HepG2 (cell line): Measurements from ENCODE around the gene UGT1A7. TPM values are rescaled to one million over a fixed set of nuclear protein-coding genes. Genes with fewer than 3 reads are reported as not detected.

ENCODE experiments used
- ATAC-seq: fragments of 200-7000 bp; cut with Tn5 transposase; 3 replicates; pipeline ENCODE4 v1.9.1; 2020; ENCODE audit warnings: mild to moderate bottlenecking, moderate library complexity
- BruUV-seq: library from RNA; stranded (reverse); fragments of 400-500 nt; replicated peaks from 2 replicates; lab custom pipeline; 2021; lab: Mats Ljungman, UMichigan
- CTCF ChIA-PET: fragments of 300-600 bp; formaldehyde crosslinking; extraction: SDS; loops from one replicate; lab custom pipeline; 2021; ENCODE audit warnings: low total read pairs, inconsistent platforms, low intra/inter-chr PET ratio; lab: Yijun Ruan, JAX
- POLR2A ChIA-PET: fragments of 350-600 bp; sonication (Branson Sonifier 250); formaldehyde crosslinking; loops from one replicate; lab custom pipeline; 2020; ENCODE audit warnings: antibody characterized with exemption, inconsistent platforms; lab: Yijun Ruan, JAX
- DNase-seq: peaks from one replicate; pipeline ENCODE4 v3.0.0-alpha.2; 2015; ENCODE audit warnings: low spot score
- FAIRE-seq: peaks from 3 replicates; lab custom pipeline; 2011; peaks lifted over from hg19 to GRCh38; lab: Jason Lieb, UNC
- H2AFZ ChIP-seq: one replicate; pipeline ENCODE4 v1.6.1; 2011; ENCODE audit warnings: low read length, inconsistent platforms
- H3K27ac ChIP-seq: fragments of 300-600 bp; 3 replicates; pipeline ENCODE4 v1.8.0; 2011; ENCODE audit warnings: mixed run types, mild to moderate bottlenecking, mixed read lengths, low read length, inconsistent platforms; ENCODE audit not compliant: insufficient read depth; ENCODE audit errors: extremely low read length
- H3K27me3 ChIP-seq, 2 experiments: fragments of 200-600 bp in 1 of 2; 2 replicates in 1 of 2; 3 replicates in 1 of 2; pipeline versions ENCODE4 v1.6.0 to v1.8.0; 2011; ENCODE audit warnings: low read length in 2 of 2, mild to moderate bottlenecking in 2 of 2, moderate library complexity in 2 of 2, inconsistent platforms in 1 of 2; ENCODE audit not compliant: insufficient read depth in 2 of 2, control insufficient read depth in 1 of 2
- H3K36me3 ChIP-seq, 2 experiments: fragments of 200-600 bp in 1 of 2; replicated peaks in 1 of 2; 2 replicates in 1 of 2; 3 replicates in 1 of 2; pipeline versions ENCODE4 v1.5.1 to v1.8.0; 2011; ENCODE audit warnings: low read length in 2 of 2, inconsistent platforms in 1 of 2; ENCODE audit not compliant: insufficient read depth in 2 of 2, control insufficient read depth in 1 of 2
- H3K4me1 ChIP-seq: 2 replicates; pipeline ENCODE4 v1.5.1; 2012; ENCODE audit warnings: low read length, inconsistent platforms; ENCODE audit not compliant: insufficient read depth
- H3K4me2 ChIP-seq: 2 replicates; pipeline ENCODE4 v1.6.0; 2011; ENCODE audit warnings: low read depth, low read length, inconsistent platforms
- H3K4me3 ChIP-seq, 3 experiments: fragments of 200-600 bp in 1 of 3; sonication (generic), shearing (Covaris generic) in 1 of 3; replicated peaks in 1 of 3; 2 replicates each; pipeline ENCODE4 v1.5.1; 2011 to 2016; ENCODE audit warnings: low read length in 3 of 3, inconsistent platforms in 2 of 3, low read depth in 2 of 3, mild to moderate bottlenecking in 2 of 3, control low read depth in 1 of 3, mixed read lengths in 1 of 3; ENCODE audit not compliant: insufficient read depth in 1 of 3
- H3K79me2 ChIP-seq: one replicate; pipeline ENCODE4 v1.6.1; 2011; ENCODE audit warnings: low read length, inconsistent platforms; ENCODE audit not compliant: insufficient read depth
- H3K9ac ChIP-seq: 2 replicates; pipeline ENCODE4 v1.6.0; 2011; ENCODE audit warnings: mild to moderate bottlenecking, low read depth, low read length, inconsistent platforms; ENCODE audit not compliant: insufficient read depth
- H3K9me3 ChIP-seq: 2 replicates; pipeline ENCODE4 v1.5.1; 2012; ENCODE audit warnings: mild to moderate bottlenecking, low read length
- H4K20me1 ChIP-seq: 2 replicates; pipeline ENCODE4 v1.6.0; 2011; ENCODE audit warnings: inconsistent platforms, mild to moderate bottlenecking, low read length, moderate library complexity; ENCODE audit not compliant: insufficient read depth
- ARID4A ChIP-seq: sonication (generic); formaldehyde crosslinking; IDR thresholded peaks from 2 replicates; pipeline ENCODE4 v1.5.0; 2020; ENCODE audit warnings: mild to moderate bottlenecking, missing genetic modification reagents, borderline replicate concordance
- FLYWCH1 ChIP-seq: sonication (generic); formaldehyde crosslinking; IDR thresholded peaks from 2 replicates; pipeline ENCODE4 v1.8.1; 2023; ENCODE audit warnings: mild to moderate bottlenecking, missing genetic modification reagents
- GLI4 ChIP-seq: sonication (generic); formaldehyde crosslinking; IDR thresholded peaks from 2 replicates; pipeline ENCODE4 v1.5.1; 2020; ENCODE audit warnings: missing genetic modification reagents, mild to moderate bottlenecking, moderate library complexity, borderline replicate concordance
- KIAA2018 ChIP-seq: sonication (generic); formaldehyde crosslinking; IDR thresholded peaks from 2 replicates; pipeline ENCODE4 v1.5.0; 2020; ENCODE audit warnings: mild to moderate bottlenecking, missing genetic modification reagents, borderline replicate concordance
- NCOA1 ChIP-seq: sonication (generic); formaldehyde crosslinking; IDR thresholded peaks from 2 replicates; pipeline ENCODE4 v1.9.0; 2021; ENCODE audit warnings: missing genetic modification reagents
- TEF ChIP-seq: sonication (generic); formaldehyde crosslinking; IDR thresholded peaks from 2 replicates; pipeline ENCODE4 v1.5.0; 2020; ENCODE audit warnings: missing genetic modification reagents
- ZNF232 ChIP-seq: sonication (generic); formaldehyde crosslinking; IDR thresholded peaks from 2 replicates; pipeline ENCODE4 v1.4.0; 2020; ENCODE audit warnings: missing genetic modification reagents, borderline replicate concordance
- WGBS: methylation state at CpG from one replicate; pipeline ENCODE4 v1.1.6; 2017; ENCODE audit warnings: low lambda C conversion rate; 5-methylcytosine and 5-hydroxymethylcytosine counted together
- in situ Hi-C: cut with HindIII; loops from 2 replicates; pipeline ENCODE4 v1.10.0; 2017; ENCODE audit warnings: low pct_unique_long_range_greater_than_20kb; ENCODE audit not compliant: extremely low pct_ligation_motif_present
- intact Hi-C: fragments of 100-400 bp; cut with micrococcal nuclease; formaldehyde crosslinking; loops from one replicate; pipeline ENCODE4 v1.10.0; 2022; ENCODE audit not compliant: unreplicated experiment
- polyA plus RNA-seq, 8 experiments: library from polyadenylated mRNA; depleted of rRNA in 3 of 8; stranded (reverse) in 7 of 8; unstranded in 1 of 8; fragments of >200 nt; fragmentation: Illumina TruSeq in 4 of 8; extraction: Trizol in 4 of 8; gene quantifications; 2 replicates each; pipeline versions ENCODE4 v1.2.1 to v1.2.3, GENCODE V29; 2011 to 2016; ENCODE audit warnings: low read depth in 4 of 8, missing spikeins in 1 of 8, mixed read lengths in 1 of 8; ENCODE audit not compliant: insufficient read depth in 1 of 8
- total RNA-seq, 5 experiments: library from RNA; depleted of rRNA; stranded (reverse); fragments of >200 nt; fragmentation: Illumina TruSeq; extraction: Trizol; gene quantifications; 2 replicates each; pipeline ENCODE4 v1.2.3, GENCODE V29; 2016; ENCODE audit warnings: low read depth in 1 of 5

Gene UGT1A7
- total and polyA plus RNA-seq, 2 of the 13 experiments (the other 11 are each of a cell fraction or from before 2014, with no cell fraction given), result not detected

- POLR2A ChIA-PET, result no interaction called here
- no TSS peak for BruUV-seq
- Histone ChIP-seq H3K9ac (no peak overlapping the region), H3K27me3 (peaks cover 3 to 43% of the 10 kb centered on the region in 2 experiments; a peak in 4 of 5 replicates), H3K4me3 (no peak overlapping the region), H4K20me1 (no peaks in the 10 kb centered on the region), H3K9me3 (peaks cover 2% of the 10 kb centered on the region; the same call in 1 of the 2 replicates), H3K36me3 (no peaks in the 10 kb centered on the region), H3K4me2 (no peak overlapping the region), H3K79me2 (no peaks in the 10 kb centered on the region), H3K4me1 (no peaks in the 10 kb centered on the region), H3K27ac (no peak overlapping the region), H2AFZ (no peak overlapping the region)
- TF ChIP-seq NCOA1 (CRISPR knock-in tag) (no peak), TEF (CRISPR knock-in tag) (no peak), ARID4A (no peak), FLYWCH1 (CRISPR knock-in tag) (no peak), GLI4 (CRISPR knock-in tag) (no peak), KIAA2018 (CRISPR knock-in tag) (no peak), ZNF232 (CRISPR knock-in tag) (no peak)
- ATAC-seq (no peak), FAIRE-seq (no peak), DNase-seq (no peak)
- in situ Hi-C loops, result no loop called here
- intact Hi-C loops, result no loop called here
- WGBS, result 39% methylated on average over 4 of the region's 4 CpGs
- CTCF ChIA-PET, result no interaction called here
Measured at GRCh38 chr2:233780771-233781170, 99.1 kb downstream of the UGT1A7 start.
